HepG2 (cell line): ENCODE results near the gene FBXO33.

Experiments used
- ATF7 ChIP-seq, 2 experiments: fragments of 450-650 bp in 1 of 2; sonication (generic) in 1 of 2; formaldehyde crosslinking in 1 of 2; IDR thresholded peaks; 2 replicates each; pipeline versions ENCODE4 v1.4.0 to v1.6.1; 2016 to 2020; ENCODE audit warnings: antibody characterized with exemption in 1 of 2, mild to moderate bottlenecking in 1 of 2, missing genetic modification reagents in 1 of 2
- E2F1 ChIP-seq: sonication (generic); formaldehyde crosslinking; IDR thresholded peaks from 2 replicates; pipeline ENCODE4 v1.5.0; 2020; ENCODE audit warnings: missing genetic modification reagents
- FOXM1 ChIP-seq: sonication (generic); formaldehyde crosslinking; IDR thresholded peaks from 2 replicates; pipeline ENCODE4 v1.5.0; 2020; ENCODE audit warnings: missing genetic modification reagents
- GABPB1 ChIP-seq: IDR thresholded peaks from 2 replicates; pipeline ENCODE4 v1.6.1; 2016; ENCODE audit warnings: mild to moderate bottlenecking, missing genetic modification reagents, moderate library complexity, missing compliant biosample characterization
- NR2C2 ChIP-seq: sonication (generic); formaldehyde crosslinking; IDR thresholded peaks from 2 replicates; pipeline ENCODE4 v1.4.0; 2020; ENCODE audit warnings: missing genetic modification reagents, mild to moderate bottlenecking, moderate library complexity, borderline replicate concordance
- POLR2A ChIP-seq, 2 experiments: IDR thresholded peaks; 2 replicates each; pipeline ENCODE4 v1.6.1; 2011; ENCODE audit warnings: low read depth in 2 of 2, low read length in 2 of 2, mild to moderate bottlenecking in 1 of 2, moderate library complexity in 1 of 2; ENCODE audit not compliant: insufficient read depth in 1 of 2
- SIX4 ChIP-seq: sonication (generic); formaldehyde crosslinking; IDR thresholded peaks from 2 replicates; pipeline ENCODE4 v1.4.0; 2020; ENCODE audit warnings: missing genetic modification reagents
- SMAD3 ChIP-seq: sonication (generic); formaldehyde crosslinking; IDR thresholded peaks from 2 replicates; pipeline ENCODE4 v1.4.0; 2020; ENCODE audit warnings: missing genetic modification reagents
- SP1 ChIP-seq, 2 experiments: fragments of 450-650 bp in 1 of 2; sonication (generic) in 1 of 2; formaldehyde crosslinking in 1 of 2; IDR thresholded peaks; 2 replicates each; pipeline versions ENCODE4 v1.4.0 to v1.6.1; 2016 to 2020; ENCODE audit warnings: missing genetic modification reagents in 1 of 2
- SP2 ChIP-seq: sonication (generic); formaldehyde crosslinking; IDR thresholded peaks from 2 replicates; pipeline ENCODE4 v1.5.1; 2020; ENCODE audit warnings: mild to moderate bottlenecking, missing genetic modification reagents
- SRF ChIP-seq: IDR thresholded peaks from 2 replicates; pipeline ENCODE4 v1.6.1; 2011; ENCODE audit warnings: mild to moderate bottlenecking, low read depth, low read length, moderate library complexity
- TRAFD1 ChIP-seq: sonication (generic); formaldehyde crosslinking; IDR thresholded peaks from 2 replicates; pipeline ENCODE4 v1.5.1; 2020; ENCODE audit warnings: missing genetic modification reagents, mild to moderate bottlenecking, borderline replicate concordance
- ZNF549 ChIP-seq: sonication (generic); formaldehyde crosslinking; IDR thresholded peaks from 2 replicates; pipeline ENCODE4 v1.5.0; 2020; ENCODE audit warnings: missing genetic modification reagents
- TF ChIP-seq, protein P1 (sequence below): sonication (generic); formaldehyde crosslinking; IDR thresholded peaks from 2 replicates; pipeline ENCODE4 v1.5.0; 2020; ENCODE audit warnings: mild to moderate bottlenecking, missing genetic modification reagents, moderate library complexity

DNA sequence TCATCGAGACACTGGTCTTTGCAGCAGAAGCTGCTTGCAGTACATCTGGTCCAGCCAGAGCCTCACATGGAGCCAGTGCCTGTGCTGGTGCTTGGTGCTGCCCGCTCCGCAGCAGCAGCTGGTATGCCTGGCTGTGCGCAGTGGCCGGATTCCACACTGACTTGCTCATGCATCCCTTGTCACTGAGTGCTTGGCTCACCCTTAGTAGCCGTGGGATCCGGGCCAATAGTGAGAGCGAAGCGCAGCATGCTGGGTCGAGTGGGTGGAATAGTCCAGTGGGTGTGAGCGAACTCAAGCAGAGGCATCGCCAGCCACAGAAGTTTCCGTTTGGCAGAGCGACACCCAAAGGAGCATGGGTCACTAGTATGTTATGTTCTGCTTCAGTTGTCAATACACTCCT is 10.1 kb upstream of the FBXO33 start:
- no peak for TF ChIP-seq SP1 (IDR thresholded peaks at IDR 0.05)
- no peak for TF ChIP-seq SP1 (CRISPR knock-in tag; IDR thresholded peaks at IDR 0.05)
- TF ChIP-seq, protein P1, sequence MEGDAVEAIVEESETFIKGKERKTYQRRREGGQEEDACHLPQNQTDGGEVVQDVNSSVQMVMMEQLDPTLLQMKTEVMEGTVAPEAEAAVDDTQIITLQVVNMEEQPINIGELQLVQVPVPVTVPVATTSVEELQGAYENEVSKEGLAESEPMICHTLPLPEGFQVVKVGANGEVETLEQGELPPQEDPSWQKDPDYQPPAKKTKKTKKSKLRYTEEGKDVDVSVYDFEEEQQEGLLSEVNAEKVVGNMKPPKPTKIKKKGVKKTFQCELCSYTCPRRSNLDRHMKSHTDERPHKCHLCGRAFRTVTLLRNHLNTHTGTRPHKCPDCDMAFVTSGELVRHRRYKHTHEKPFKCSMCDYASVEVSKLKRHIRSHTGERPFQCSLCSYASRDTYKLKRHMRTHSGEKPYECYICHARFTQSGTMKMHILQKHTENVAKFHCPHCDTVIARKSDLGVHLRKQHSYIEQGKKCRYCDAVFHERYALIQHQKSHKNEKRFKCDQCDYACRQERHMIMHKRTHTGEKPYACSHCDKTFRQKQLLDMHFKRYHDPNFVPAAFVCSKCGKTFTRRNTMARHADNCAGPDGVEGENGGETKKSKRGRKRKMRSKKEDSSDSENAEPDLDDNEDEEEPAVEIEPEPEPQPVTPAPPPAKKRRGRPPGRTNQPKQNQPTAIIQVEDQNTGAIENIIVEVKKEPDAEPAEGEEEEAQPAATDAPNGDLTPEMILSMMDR (CRISPR knock-in tag), result no peak
- TF ChIP-seq GABPB1 (CRISPR knock-in tag), result no peak
- TF ChIP-seq FOXM1, result no peak
- no peak for TF ChIP-seq SMAD3 (CRISPR knock-in tag)
- TF ChIP-seq SP2 (CRISPR knock-in tag), result no peak
- no peak for TF ChIP-seq POLR2A (IDR thresholded peaks at IDR 0.05; ENCODE audit: insufficient read depth in 1 of 2, low read depth in 2 of 2, low read length in 2 of 2)
- no peak for TF ChIP-seq NR2C2 (CRISPR knock-in tag)
- TF ChIP-seq TRAFD1 (CRISPR knock-in tag), result no peak
- no peak for TF ChIP-seq ATF7 (IDR thresholded peaks at IDR 0.05)
- no peak for TF ChIP-seq ATF7 (CRISPR knock-in tag; IDR thresholded peaks at IDR 0.05)
- no peak for TF ChIP-seq ZNF549 (CRISPR knock-in tag)
- TF ChIP-seq E2F1 (CRISPR knock-in tag), result no peak
- TF ChIP-seq SRF, result no peak
- no peak for TF ChIP-seq SIX4 (CRISPR knock-in tag)
